ENCODE measurements around the gene PEX11B.

The PEX11B gene

DNA sequence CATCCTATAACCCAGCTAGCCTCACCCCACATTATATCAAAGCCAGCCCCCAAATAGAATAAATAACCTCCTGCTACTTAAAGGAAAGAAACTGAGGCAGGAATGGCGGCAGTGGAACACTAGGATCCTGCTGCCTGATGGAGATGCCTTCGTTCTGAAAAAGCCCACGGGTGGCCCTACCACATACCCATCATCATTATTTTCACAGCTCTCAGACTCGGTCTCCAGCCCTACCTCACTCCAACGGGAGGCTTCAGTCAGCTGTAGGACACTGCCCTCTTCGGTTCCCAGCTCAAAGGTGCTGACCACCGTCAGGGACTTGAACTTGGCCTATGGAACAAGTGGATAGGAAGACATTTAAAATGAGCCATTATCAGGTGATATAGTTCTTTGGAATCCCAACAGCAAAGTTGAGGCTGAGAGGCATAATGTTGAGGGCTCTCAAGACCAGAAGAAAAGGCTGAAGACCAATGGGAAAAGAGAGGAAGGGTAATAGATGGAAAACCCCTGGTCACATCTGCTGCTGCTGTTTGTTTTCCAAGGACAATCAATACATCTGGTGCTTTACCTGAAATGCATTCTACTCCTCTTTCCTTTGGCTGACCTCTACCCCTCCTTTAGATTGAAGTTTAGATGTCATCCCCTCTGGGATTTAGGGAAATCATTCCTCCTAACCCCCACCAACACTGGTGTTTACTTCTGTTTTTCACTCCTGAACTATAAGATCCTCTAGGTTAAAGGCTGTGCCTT lies 25.0 kb downstream of the PEX11B start:
- in situ Hi-C loops (cut with MboI; ENCODE audit: low pct_unique_long_range_greater_than_20kb, low sequenced_read_pairs, unreplicated experiment), result loop anchor here (25.0 kb wide), 1 partner anchor 119 kb away; the partner anchor contains the start of gene HJV
- TF ChIP-seq, protein P1, sequence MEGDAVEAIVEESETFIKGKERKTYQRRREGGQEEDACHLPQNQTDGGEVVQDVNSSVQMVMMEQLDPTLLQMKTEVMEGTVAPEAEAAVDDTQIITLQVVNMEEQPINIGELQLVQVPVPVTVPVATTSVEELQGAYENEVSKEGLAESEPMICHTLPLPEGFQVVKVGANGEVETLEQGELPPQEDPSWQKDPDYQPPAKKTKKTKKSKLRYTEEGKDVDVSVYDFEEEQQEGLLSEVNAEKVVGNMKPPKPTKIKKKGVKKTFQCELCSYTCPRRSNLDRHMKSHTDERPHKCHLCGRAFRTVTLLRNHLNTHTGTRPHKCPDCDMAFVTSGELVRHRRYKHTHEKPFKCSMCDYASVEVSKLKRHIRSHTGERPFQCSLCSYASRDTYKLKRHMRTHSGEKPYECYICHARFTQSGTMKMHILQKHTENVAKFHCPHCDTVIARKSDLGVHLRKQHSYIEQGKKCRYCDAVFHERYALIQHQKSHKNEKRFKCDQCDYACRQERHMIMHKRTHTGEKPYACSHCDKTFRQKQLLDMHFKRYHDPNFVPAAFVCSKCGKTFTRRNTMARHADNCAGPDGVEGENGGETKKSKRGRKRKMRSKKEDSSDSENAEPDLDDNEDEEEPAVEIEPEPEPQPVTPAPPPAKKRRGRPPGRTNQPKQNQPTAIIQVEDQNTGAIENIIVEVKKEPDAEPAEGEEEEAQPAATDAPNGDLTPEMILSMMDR (IDR thresholded peaks at IDR 0.05; ENCODE audit: extremely low read depth, insufficient read depth, missing control alignments), result no peak
- no peak for DNase-seq (ENCODE audit: low spot score)

DNA sequence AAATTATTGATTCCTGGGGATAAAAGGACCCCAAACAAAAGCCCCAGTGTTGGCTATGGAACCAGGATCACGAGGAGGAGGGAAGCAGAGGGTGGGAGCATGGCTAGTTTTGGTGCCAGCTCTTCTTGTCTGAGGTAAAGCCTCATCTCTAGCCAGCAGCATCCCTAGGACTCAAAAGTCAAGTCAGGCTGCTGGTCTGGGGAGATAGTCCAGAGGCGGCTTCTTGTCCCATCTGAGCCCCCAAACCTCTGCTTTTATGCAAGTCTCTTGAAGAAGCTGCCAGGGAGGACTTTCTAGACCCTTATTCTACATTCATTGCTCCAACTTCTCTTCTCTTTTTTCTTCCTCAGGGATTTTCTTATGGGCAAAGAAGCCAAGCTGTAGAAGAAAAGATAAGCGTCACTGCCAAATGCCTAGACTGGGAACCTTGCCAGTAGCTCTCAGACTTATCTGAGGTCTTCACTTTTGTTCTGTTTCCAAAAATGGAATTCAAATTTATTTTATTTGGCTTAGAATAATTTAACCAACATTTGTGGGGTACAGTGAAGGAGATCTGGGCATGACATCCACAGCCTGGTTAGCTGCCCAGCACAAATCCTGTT lies 25.9 kb downstream of the PEX11B start:
- no peak for DNase-seq (ENCODE audit: low spot score)
- in situ Hi-C loops (cut with MboI; ENCODE audit: low pct_unique_long_range_greater_than_20kb, low sequenced_read_pairs, unreplicated experiment), result loop anchor here (25.0 kb wide), 1 partner anchor 120 kb away; the partner anchor contains the start of gene HJV
- TF ChIP-seq, protein P1 (IDR thresholded peaks at IDR 0.05; ENCODE audit: extremely low read depth, insufficient read depth, missing control alignments), result no peak

DNA sequence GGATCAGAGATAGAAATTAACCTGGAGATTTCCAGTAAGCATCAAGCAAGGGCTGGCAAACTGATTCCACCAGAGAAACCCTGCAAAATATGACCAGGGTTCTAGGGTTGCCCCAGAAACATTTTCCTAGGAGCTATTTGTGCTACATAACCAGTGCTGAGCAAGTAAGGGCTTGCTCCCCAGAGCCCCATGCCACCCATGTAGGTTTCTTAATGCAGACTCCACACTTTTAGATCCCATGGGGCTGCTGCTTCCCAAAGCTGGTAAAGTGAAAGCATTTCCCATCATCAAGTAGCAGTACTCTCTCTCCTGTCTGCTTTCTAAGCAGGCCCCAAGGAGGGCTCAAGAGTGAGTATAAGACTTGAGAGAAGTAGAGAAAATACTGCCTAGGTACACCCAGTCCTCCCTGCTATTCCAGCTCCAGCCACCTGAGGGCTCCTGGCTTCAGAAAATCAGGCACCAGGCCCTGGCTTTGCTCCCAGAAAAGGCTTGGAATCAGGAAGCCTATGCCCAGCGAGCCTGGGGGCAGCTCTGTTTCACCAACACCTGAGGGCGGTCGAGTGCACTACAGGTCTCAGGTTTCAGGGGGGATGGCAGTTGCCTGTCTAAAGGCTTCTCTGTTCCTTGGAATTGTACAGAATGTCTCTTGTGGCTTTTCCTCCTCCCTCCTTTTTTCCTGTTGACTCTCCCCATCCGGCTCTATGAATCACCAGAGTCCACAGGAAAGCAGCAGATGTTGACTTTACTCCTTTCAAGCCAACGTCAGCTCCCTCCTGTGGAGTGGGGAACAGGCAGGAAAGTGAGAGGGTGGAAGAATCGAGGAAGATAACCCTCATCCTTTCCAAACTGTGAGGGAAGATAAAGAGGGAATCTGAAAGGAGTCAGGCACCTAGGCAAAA lies 26.7 kb downstream of the PEX11B start:
- TF ChIP-seq, protein P1 (IDR thresholded peaks at IDR 0.05; ENCODE audit: extremely low read depth, insufficient read depth, missing control alignments), result peak; percentile 78
- peak; percentile 77 for DNase-seq (ENCODE audit: low spot score)
- in situ Hi-C loops (cut with MboI; ENCODE audit: low pct_unique_long_range_greater_than_20kb, low sequenced_read_pairs, unreplicated experiment), result loop anchor here (25.0 kb wide), 1 partner anchor 120 kb away; the partner anchor contains the start of gene HJV

DNA sequence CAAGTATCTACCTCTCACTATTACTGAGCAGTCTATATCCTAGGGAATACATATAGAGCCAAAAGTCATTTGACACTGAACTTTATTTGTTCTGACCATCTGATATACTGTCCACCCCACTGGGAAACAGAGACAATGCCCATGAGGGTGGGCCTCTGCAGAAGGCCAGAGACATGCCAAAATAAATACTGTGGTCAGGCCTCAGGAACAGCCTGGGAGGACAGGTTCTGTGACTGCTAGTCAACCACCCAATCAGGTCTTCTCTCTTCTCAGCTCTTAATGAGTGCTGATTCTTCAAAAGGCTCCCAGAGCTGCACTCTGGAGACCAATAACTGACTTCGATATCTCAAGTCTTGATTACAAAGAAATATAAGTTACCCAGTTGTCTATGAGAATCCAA lies 27.4 kb downstream of the PEX11B start:
- TF ChIP-seq, protein P1 (IDR thresholded peaks at IDR 0.05; ENCODE audit: extremely low read depth, insufficient read depth, missing control alignments), result no peak
- DNase-seq (ENCODE audit: low spot score), result no peak

DNA sequence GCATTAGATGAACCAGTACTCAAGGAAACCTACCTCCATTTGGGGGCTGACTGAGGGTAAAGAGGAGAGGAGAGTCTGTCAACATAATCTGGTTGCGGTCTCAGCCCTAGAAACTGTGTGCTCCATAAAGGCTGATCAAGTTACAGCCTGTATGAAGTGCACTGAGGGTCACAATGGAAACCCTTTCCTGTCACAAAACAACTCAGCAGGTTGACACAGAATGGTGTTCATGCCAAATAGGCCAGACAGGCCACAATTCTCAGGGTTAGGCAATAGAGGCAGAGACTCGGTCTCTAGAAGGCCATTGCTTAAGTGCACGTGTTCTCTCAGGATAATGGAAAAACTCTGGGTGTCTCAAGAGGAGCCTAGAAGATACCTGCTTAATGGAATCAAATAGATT lies 28.8 kb downstream of the PEX11B start:
- in situ Hi-C loops (cut with MboI; ENCODE audit: low pct_unique_long_range_greater_than_20kb, low sequenced_read_pairs, unreplicated experiment), result loop anchor here (25.0 kb wide), 1 partner anchor 123 kb away; the partner anchor contains the start of gene HJV
- TF ChIP-seq, protein P1 (IDR thresholded peaks at IDR 0.05; ENCODE audit: extremely low read depth, insufficient read depth, missing control alignments), result no peak
- no peak for DNase-seq (ENCODE audit: low spot score)

More for the DNA sequence above, 27.4 kb downstream of the PEX11B start:
- in situ Hi-C loops (cut with MboI; ENCODE audit: low pct_unique_long_range_greater_than_20kb, low sequenced_read_pairs, unreplicated experiment), result loop anchor here (25.0 kb wide), 1 partner anchor 121 kb away; the partner anchor contains the start of gene HJV

DNA sequence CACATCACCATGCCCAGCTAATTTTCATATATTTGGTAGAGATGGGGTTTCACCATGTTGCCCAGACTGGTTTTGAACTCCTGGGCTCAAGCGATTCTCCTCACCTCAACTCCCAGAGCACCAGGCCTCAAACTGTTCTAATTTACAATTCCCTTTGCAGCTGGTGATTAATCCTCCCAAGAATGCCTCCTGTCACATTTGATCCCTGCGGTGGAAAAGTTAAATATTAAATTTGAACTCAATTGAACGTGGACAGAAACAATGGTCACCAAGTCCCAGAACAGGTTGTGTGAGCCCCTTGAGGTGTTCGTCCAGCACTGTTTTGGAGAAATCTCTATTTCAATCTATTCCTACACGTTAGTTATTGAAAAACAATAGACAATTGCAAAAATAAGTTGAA lies 30.9 kb downstream of the PEX11B start:
- TF ChIP-seq, protein P1 (IDR thresholded peaks at IDR 0.05; ENCODE audit: extremely low read depth, insufficient read depth, missing control alignments), result no peak
- in situ Hi-C loops (cut with MboI; ENCODE audit: low pct_unique_long_range_greater_than_20kb, low sequenced_read_pairs, unreplicated experiment), result loop anchor here (25.0 kb wide), 1 partner anchor 125 kb away; the partner anchor contains the start of gene HJV
- no peak for DNase-seq (ENCODE audit: low spot score)
